Transverse colon (tissue), 4 donors: Measurements from ENCODE around the gene KCNH1.

Source experiments
- POLR2AphosphoS5 ChIP-seq, 3 donors: sonication (generic); formaldehyde crosslinking; IDR thresholded peaks; one replicate each; pipeline ENCODE4 v1.6.1; 2016; ENCODE audit warnings: antibody characterized with exemption in 3 of 3
- TF ChIP-seq, protein P1 (sequence below), 5 experiments: fragments of 200-600 bp in 3 of 5; fragments of 450-650 bp in 2 of 5; sonication (generic) in 3 of 5; IDR thresholded peaks; 1 replicate in 2 of 5; 2 replicates in 3 of 5; pipeline ENCODE4 v1.5.1; 2016 to 2017; ENCODE audit warnings: antibody characterized with exemption in 5 of 5, inconsistent platforms in 3 of 5, mild to moderate bottlenecking in 2 of 5, moderate library complexity in 1 of 5

DNA sequence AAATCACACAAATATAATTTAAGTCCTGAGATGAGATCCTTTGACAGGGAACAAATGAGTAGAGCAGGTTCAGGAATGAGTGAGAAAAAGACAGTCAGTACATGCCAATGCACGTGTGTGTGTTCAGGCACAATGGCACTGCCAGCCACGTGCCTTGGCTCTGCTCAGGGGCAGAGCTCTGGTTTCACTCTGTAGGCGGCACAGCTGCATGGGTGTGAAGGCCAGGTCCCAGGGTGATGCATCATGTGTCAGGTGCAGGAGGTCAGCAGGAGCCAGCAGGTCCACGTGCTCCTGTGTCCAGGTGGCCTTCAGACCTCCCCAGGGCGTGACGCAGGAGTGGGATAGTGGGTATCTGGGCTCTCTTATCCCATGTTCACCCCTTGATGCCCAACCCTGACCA lies 386.1 kb downstream of the KCNH1 start:
- TF ChIP-seq, protein P1, sequence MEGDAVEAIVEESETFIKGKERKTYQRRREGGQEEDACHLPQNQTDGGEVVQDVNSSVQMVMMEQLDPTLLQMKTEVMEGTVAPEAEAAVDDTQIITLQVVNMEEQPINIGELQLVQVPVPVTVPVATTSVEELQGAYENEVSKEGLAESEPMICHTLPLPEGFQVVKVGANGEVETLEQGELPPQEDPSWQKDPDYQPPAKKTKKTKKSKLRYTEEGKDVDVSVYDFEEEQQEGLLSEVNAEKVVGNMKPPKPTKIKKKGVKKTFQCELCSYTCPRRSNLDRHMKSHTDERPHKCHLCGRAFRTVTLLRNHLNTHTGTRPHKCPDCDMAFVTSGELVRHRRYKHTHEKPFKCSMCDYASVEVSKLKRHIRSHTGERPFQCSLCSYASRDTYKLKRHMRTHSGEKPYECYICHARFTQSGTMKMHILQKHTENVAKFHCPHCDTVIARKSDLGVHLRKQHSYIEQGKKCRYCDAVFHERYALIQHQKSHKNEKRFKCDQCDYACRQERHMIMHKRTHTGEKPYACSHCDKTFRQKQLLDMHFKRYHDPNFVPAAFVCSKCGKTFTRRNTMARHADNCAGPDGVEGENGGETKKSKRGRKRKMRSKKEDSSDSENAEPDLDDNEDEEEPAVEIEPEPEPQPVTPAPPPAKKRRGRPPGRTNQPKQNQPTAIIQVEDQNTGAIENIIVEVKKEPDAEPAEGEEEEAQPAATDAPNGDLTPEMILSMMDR (IDR thresholded peaks at IDR 0.05): no peak
- TF ChIP-seq POLR2AphosphoS5 (IDR thresholded peaks at IDR 0.05): no peak
